ENCODE measurements around the gene DLG2.

DNA sequence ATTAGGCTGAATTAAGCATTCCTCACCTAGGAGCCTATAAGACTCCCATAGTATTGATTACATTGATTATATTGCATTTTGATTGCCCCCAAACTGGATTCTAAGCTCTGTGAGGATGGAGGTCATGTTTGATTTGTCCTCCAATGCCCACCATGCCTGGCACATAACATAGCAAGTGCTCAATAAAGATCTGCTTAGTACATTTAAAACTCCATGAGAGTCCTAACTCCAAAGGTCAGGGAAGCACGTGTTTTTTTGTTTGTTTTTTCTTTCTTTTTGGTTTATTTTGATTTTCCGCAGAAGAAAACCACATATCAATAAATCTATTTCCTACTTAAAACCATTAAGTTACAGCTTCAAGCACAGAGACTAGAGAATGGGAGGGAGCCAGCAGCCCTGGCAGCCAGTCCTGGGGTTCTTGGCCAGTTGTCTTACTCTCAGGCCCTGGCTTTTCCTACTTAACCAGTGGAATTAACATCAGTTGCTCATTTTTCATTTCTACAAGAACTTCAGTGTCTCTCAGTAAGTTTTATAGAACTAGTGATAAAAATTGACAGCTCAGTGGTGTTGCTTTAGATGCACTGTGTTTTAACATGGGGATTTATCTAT is 1911.1 kb downstream of the DLG2 start:
- TF ChIP-seq EZH2 (IDR thresholded peaks at IDR 0.05; ENCODE audit: low read depth, low read length, severe bottlenecking) (no peak), CBX5 (IDR thresholded peaks at IDR 0.05; ENCODE audit: low read depth, low read length) (no peak), TCF12 (IDR thresholded peaks at IDR 0.05; ENCODE audit: low read depth, low read length) (no peak), CEBPB (IDR thresholded peaks at IDR 0.05; ENCODE audit: low read depth, low read length) (no peak), POLR2A (IDR thresholded peaks at IDR 0.05; ENCODE audit: control extremely low read depth in 1 of 2, low read depth in 2 of 2, low read length in 2 of 2) (no peak), JUND (IDR thresholded peaks at IDR 0.05; ENCODE audit: low read length) (no peak), EGR1 (IDR thresholded peaks at IDR 0.05; ENCODE audit: borderline replicate concordance, low read depth, low read length) (no peak)
- TF ChIP-seq, protein P1, sequence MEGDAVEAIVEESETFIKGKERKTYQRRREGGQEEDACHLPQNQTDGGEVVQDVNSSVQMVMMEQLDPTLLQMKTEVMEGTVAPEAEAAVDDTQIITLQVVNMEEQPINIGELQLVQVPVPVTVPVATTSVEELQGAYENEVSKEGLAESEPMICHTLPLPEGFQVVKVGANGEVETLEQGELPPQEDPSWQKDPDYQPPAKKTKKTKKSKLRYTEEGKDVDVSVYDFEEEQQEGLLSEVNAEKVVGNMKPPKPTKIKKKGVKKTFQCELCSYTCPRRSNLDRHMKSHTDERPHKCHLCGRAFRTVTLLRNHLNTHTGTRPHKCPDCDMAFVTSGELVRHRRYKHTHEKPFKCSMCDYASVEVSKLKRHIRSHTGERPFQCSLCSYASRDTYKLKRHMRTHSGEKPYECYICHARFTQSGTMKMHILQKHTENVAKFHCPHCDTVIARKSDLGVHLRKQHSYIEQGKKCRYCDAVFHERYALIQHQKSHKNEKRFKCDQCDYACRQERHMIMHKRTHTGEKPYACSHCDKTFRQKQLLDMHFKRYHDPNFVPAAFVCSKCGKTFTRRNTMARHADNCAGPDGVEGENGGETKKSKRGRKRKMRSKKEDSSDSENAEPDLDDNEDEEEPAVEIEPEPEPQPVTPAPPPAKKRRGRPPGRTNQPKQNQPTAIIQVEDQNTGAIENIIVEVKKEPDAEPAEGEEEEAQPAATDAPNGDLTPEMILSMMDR (IDR thresholded peaks at IDR 0.05; ENCODE audit: control extremely low read depth in 1 of 3, insufficient read depth in 1 of 3, low read depth in 1 of 3, low read length in 3 of 3) = no peak
- TF ChIP-seq, protein P2, sequence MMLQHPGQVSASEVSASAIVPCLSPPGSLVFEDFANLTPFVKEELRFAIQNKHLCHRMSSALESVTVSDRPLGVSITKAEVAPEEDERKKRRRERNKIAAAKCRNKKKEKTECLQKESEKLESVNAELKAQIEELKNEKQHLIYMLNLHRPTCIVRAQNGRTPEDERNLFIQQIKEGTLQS (IDR thresholded peaks at IDR 0.05; ENCODE audit: insufficient read depth, low read depth, low read length) = no peak
